Activated T-helper 1 cell treated with anti-CD3 and anti-CD28 coated beads, Interleukin-2, amount 50 U/mL, for 16 hours (primary cell): ENCODE data around the gene B3GALT5.

Source experiments
- DNase-seq, 2 donors: peaks; one replicate each; pipeline ENCODE4 v3.0.0-alpha.2; 2020; ENCODE audit warnings: low read depth in 1 of 2, low spot score in 1 of 2

Gene B3GALT5

GRCh38 chr21:39604951-39605350 is 7.8 kb upstream of the B3GALT5 start:
- DNase-seq, result no peak

- no peak for DNase-seq
Observed at GRCh38 chr21:39610703-39611102, 2.0 kb upstream of the B3GALT5 start.

- DNase-seq, result no peak
Observed at GRCh38 chr21:39611551-39612190, 1.1 kb upstream of the B3GALT5 start.

- no peak for DNase-seq
Observed at GRCh38 chr21:39613041-39613934, 548 bp downstream of the B3GALT5 start.

- DNase-seq, result no peak
Observed at GRCh38 chr21:39616211-39616772, 3.6 kb downstream of the B3GALT5 start.

GRCh38 chr21:39620856-39621255 is 8.1 kb downstream of the B3GALT5 start:
- no peak for DNase-seq

- DNase-seq, result no peak
Observed at GRCh38 chr21:39625211-39625895, 12.6 kb downstream of the B3GALT5 start.

GRCh38 chr21:39628385-39628784 is 15.6 kb downstream of the B3GALT5 start:
- no peak for DNase-seq

GRCh38 chr21:39630191-39630591 is 17.5 kb downstream of the B3GALT5 start:
- no peak for DNase-seq

GRCh38 chr21:39630827-39631226 is 18.1 kb downstream of the B3GALT5 start:
- DNase-seq, result no peak

GRCh38 chr21:39631842-39632562 is 19.3 kb downstream of the B3GALT5 start:
- no peak for DNase-seq

- DNase-seq, result no peak
Observed at GRCh38 chr21:39632796-39633442, 20.2 kb downstream of the B3GALT5 start.

- DNase-seq, result no peak
Observed at GRCh38 chr21:39633770-39634181, 21.0 kb downstream of the B3GALT5 start.

- no peak for DNase-seq
Observed at GRCh38 chr21:39634507-39634906, 21.8 kb downstream of the B3GALT5 start.

- no peak for DNase-seq
Observed at GRCh38 chr21:39637197-39637970, 24.6 kb downstream of the B3GALT5 start.

GRCh38 chr21:39637971-39638240 is 25.2 kb downstream of the B3GALT5 start:
- DNase-seq, result no peak

GRCh38 chr21:39638281-39638680 is 25.5 kb downstream of the B3GALT5 start:
- DNase-seq, result no peak

- DNase-seq, result no peak
Observed at GRCh38 chr21:39640754-39641153, 28.0 kb downstream of the B3GALT5 start.

GRCh38 chr21:39641827-39642450 is 29.2 kb downstream of the B3GALT5 start:
- DNase-seq, result no peak
